KMS-11 (cell line): ENCODE results near the gene FOXO3.

ENCODE experiments used
- H2AFZ ChIP-seq: fragments of 200-600 bp; sonication (generic); 2 replicates; pipeline ENCODE4 v1.6.1; 2016; ENCODE audit warnings: antibody characterized with exemption, mixed run types, low read depth
- H3K27ac ChIP-seq: fragments of 200-600 bp; sonication (generic); 2 replicates; pipeline ENCODE4 v1.6.1; 2016; ENCODE audit warnings: mild to moderate bottlenecking, mixed run types
- H3K27me3 ChIP-seq: fragments of 200-600 bp; sonication (generic); 2 replicates; pipeline ENCODE4 v1.6.1; 2017; ENCODE audit warnings: mild to moderate bottlenecking, low read depth, mixed run types, moderate library complexity; ENCODE audit not compliant: insufficient read depth
- H3K36me3 ChIP-seq: fragments of 200-600 bp; sonication (generic); 2 replicates; pipeline ENCODE4 v1.6.1; 2017; ENCODE audit warnings: mild to moderate bottlenecking, mixed run types; ENCODE audit not compliant: insufficient read depth
- H3K4me1 ChIP-seq: fragments of 200-600 bp; sonication (generic); 2 replicates; pipeline ENCODE4 v1.6.1; 2016; ENCODE audit warnings: mild to moderate bottlenecking, low read depth, mixed run types; ENCODE audit not compliant: poor library complexity, severe bottlenecking
- H3K4me2 ChIP-seq: fragments of 200-600 bp; sonication (generic); 2 replicates; pipeline ENCODE4 v1.7.0; 2016; ENCODE audit warnings: mild to moderate bottlenecking, mixed run types
- H3K4me3 ChIP-seq: fragments of 200-600 bp; sonication (generic); IDR thresholded peaks from 2 replicates; pipeline ENCODE4 v1.6.1; 2017; ENCODE audit warnings: low read depth, low read length, mixed read lengths; ENCODE audit not compliant: insufficient read depth
- H3K79me2 ChIP-seq: fragments of 200-600 bp; sonication (generic); 2 replicates; pipeline ENCODE4 v1.6.1; 2016; ENCODE audit warnings: low read depth, mixed run types; ENCODE audit not compliant: insufficient read depth
- H3K9ac ChIP-seq: fragments of 200-600 bp; sonication (generic); 2 replicates; pipeline ENCODE4 v1.6.1; 2016; ENCODE audit warnings: mild to moderate bottlenecking, mixed run types
- H4K20me1 ChIP-seq: fragments of 200-600 bp; sonication (generic); 2 replicates; pipeline ENCODE4 v1.6.1; 2016; ENCODE audit warnings: mild to moderate bottlenecking, mixed run types; ENCODE audit not compliant: insufficient read depth
- CTCF ChIP-seq: fragments of 200-600 bp; sonication (generic); conservative IDR thresholded peaks from 2 replicates; pipeline ENCODE4 v1.6.1; 2017; ENCODE audit warnings: low read depth, mild to moderate bottlenecking, antibody characterized with exemption, low read length, moderate library complexity, mixed read lengths

FOXO3 gene

GRCh38 chr6:108616544-108616943, 55.8 kb downstream of the FOXO3 start:
- no peak overlapping the region for H3K4me3 ChIP-seq
- H3K27me3 ChIP-seq, result no peaks in the 10 kb centered on the region
- H3K4me1 ChIP-seq, result peaks cover 99% of the 10 kb centered on the region
- peaks cover 29% of the 10 kb centered on the region for H4K20me1 ChIP-seq
- H3K4me2 ChIP-seq, result peak overlapping the region; percentile 59; the same call in 1 of the 2 replicates
- H3K79me2 ChIP-seq, result peaks cover 100% of the 10 kb centered on the region
- no peak overlapping the region for H3K27ac ChIP-seq
- H3K36me3 ChIP-seq, result no peaks in the 10 kb centered on the region
- no peak overlapping the region for H3K9ac ChIP-seq
- no peak overlapping the region for H2AFZ ChIP-seq
- TF ChIP-seq CTCF, result no peak

- no peak for TF ChIP-seq CTCF
- H3K9ac ChIP-seq, result no peak overlapping the region
- no peak overlapping the region for H2AFZ ChIP-seq
- H4K20me1 ChIP-seq, result peaks cover 32% of the 10 kb centered on the region
- H3K36me3 ChIP-seq, result no peaks in the 10 kb centered on the region
- H3K4me2 ChIP-seq, result peak overlapping the region; percentile 59
- peak overlapping the region; percentile 11; the same call in 1 of the 2 replicates for H3K27ac ChIP-seq
- H3K27me3 ChIP-seq, result no peaks in the 10 kb centered on the region
- no peak overlapping the region for H3K4me3 ChIP-seq
- H3K79me2 ChIP-seq, result peaks cover 100% of the 10 kb centered on the region
- peaks cover 99% of the 10 kb centered on the region for H3K4me1 ChIP-seq
These were observed 56.3 kb downstream of the FOXO3 start for GRCh38 chr6:108616973-108617372.

GRCh38 chr6:108618623-108619152, 58.0 kb downstream of the FOXO3 start:
- H3K9ac ChIP-seq, result 0 out of 2 replicates have a peak overlapping the region, but pooled peaks have one; percentile 22
- peaks cover 100% of the 10 kb centered on the region for H3K4me1 ChIP-seq
- H3K4me3 ChIP-seq, result no peak overlapping the region
- H2AFZ ChIP-seq, result no peak overlapping the region
- no peak for TF ChIP-seq CTCF
- peaks cover 38% of the 10 kb centered on the region for H4K20me1 ChIP-seq
- peak overlapping the region; percentile 59 for H3K4me2 ChIP-seq
- peaks cover 100% of the 10 kb centered on the region for H3K79me2 ChIP-seq
- peak overlapping the region; percentile 44; the same call in 1 of the 2 replicates for H3K27ac ChIP-seq
- H3K27me3 ChIP-seq, result no peaks in the 10 kb centered on the region
- H3K36me3 ChIP-seq, result no peaks in the 10 kb centered on the region

- H3K4me2 ChIP-seq, result peak overlapping the region; percentile 59
- no peak for TF ChIP-seq CTCF
- H2AFZ ChIP-seq, result no peak overlapping the region
- no peak overlapping the region for H3K9ac ChIP-seq
- peak overlapping the region; percentile 44; the same call in 1 of the 2 replicates for H3K27ac ChIP-seq
- peaks cover 45% of the 10 kb centered on the region for H4K20me1 ChIP-seq
- peaks cover 100% of the 10 kb centered on the region for H3K79me2 ChIP-seq
- H3K4me3 ChIP-seq, result no peak overlapping the region
- H3K27me3 ChIP-seq, result no peaks in the 10 kb centered on the region
- H3K36me3 ChIP-seq, result no peaks in the 10 kb centered on the region
- H3K4me1 ChIP-seq, result peaks cover 100% of the 10 kb centered on the region
These were observed 58.9 kb downstream of the FOXO3 start for GRCh38 chr6:108619431-108620197.
